ENCODE data around the gene TBL3.

The TBL3 gene

GRCh38 chr16:1987198-1987597 is 15.3 kb downstream of the TBL3 start:
- DNase-seq (ENCODE audit: low read depth) = no peak
- H3K4me3 ChIP-seq (ENCODE audit: low read depth, low read length) = no peak overlapping the region
- TF ChIP-seq CTCF (IDR thresholded peaks at IDR 0.05; ENCODE audit: control insufficient read depth, extremely low read depth, insufficient read depth) = no peak

DNA sequence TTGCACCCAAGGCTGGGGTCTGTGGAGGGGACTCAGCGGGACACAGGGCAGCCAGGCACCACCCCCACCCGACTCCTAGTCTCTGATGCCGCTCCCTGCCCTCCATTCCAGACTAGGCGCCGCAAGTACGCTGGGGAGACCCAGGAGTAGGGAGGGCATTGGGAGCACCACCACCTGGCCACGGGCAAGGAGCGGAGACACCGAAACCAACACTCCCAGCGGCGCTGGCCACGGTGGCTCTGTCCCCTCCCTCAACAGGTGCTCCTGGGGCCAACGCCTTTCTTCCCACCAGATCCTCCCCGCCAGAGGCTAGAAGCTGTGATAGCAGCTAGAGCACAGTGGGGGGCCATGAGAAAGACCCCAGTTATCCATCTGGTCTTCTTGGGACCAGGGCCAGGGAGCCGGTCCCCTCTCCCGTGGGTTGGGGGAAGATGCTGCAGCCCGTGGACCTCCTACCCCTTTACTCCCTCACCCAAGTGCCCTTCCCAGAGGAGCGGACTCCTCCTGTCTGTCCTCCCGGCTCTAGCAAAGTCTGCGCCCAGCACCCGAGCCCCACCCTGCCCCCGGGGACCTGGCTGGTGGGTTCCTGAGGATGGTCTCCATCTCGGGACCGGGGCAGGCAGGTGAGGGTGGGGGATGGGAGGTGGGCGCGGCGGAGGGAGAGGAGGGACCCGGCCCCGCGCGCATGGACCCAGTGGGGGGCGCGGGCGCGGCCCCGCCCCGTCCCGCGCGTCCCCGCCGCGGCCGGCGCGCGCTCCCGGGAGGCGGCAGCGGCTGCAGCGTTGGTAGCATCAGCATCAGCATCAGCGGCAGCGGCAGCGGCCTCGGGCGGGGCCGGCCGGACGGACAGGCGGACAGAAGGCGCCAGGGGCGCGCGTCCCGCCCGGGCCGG is 17.6 kb downstream of the TBL3 start, which contains the start of gene SYNGR3:
Gene SYNGR3 (plus strand): TSS at position 762 of the 892 bp plus-strand sequence. CDS start 133 bp downstream, outside the sequence.
- H3K4me3 ChIP-seq (ENCODE audit: low read depth, low read length) = no peak within 1 kb of the TSS
- no peak for DNase-seq (ENCODE audit: low read depth)
- TF ChIP-seq CTCF (IDR thresholded peaks at IDR 0.05; ENCODE audit: control insufficient read depth, extremely low read depth, insufficient read depth) = no peak

- no peak overlapping the region for H3K4me3 ChIP-seq (ENCODE audit: low read depth, low read length)
- TF ChIP-seq CTCF (IDR thresholded peaks at IDR 0.05; ENCODE audit: control insufficient read depth, extremely low read depth, insufficient read depth) = no peak
Observed at GRCh38 chr16:1990101-1990350, 18.2 kb downstream of the TBL3 start.

GRCh38 chr16:1990351-1991134 is 18.7 kb downstream of the TBL3 start:
- DNase-seq (ENCODE audit: low read depth) = no peak
- TF ChIP-seq CTCF (IDR thresholded peaks at IDR 0.05; ENCODE audit: control insufficient read depth, extremely low read depth, insufficient read depth) = no peak
- H3K4me3 ChIP-seq (ENCODE audit: low read depth, low read length) = no peak overlapping the region

More at GRCh38 chr16:1990101-1990350, 18.2 kb downstream of the TBL3 start:
- no peak for DNase-seq (ENCODE audit: low read depth)

GRCh38 chr16:1991135-1991551 is 19.3 kb downstream of the TBL3 start:
- no peak overlapping the region for H3K4me3 ChIP-seq (ENCODE audit: low read depth, low read length)
- TF ChIP-seq CTCF (IDR thresholded peaks at IDR 0.05; ENCODE audit: control insufficient read depth, extremely low read depth, insufficient read depth) = no peak
- no peak for DNase-seq (ENCODE audit: low read depth)

DNA sequence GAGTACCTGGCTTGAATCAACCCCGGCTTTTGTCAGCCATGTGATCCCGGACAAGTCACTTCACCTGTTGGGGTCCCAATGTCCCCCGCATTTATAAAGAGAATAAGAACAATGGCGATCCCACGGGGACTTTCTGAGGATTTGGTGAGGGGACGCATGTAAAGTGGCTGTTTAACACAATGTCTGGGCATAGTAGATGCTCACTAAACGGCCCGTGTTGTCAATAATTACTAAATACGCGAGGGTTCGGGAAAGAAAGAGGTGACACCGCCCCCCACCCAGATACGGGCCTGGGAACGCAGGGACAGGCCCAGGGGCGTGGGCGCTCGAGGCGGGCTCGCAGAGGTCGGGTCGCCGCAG is 19.7 kb downstream of the TBL3 start:
- DNase-seq (ENCODE audit: low read depth) = no peak
- H3K4me3 ChIP-seq (ENCODE audit: low read depth, low read length) = no peak overlapping the region
- no peak for TF ChIP-seq CTCF (IDR thresholded peaks at IDR 0.05; ENCODE audit: control insufficient read depth, extremely low read depth, insufficient read depth)
